HG03025 (cell line): Measurements from ENCODE around the gene DUXB.

ENCODE experiments used
- ATAC-seq: cut with Tn5 transposase; IDR thresholded peaks from one replicate; pipeline ENCODE4 v1.9.1; 2021; ENCODE audit warnings: mild to moderate bottlenecking, moderate library complexity; ENCODE audit not compliant: unreplicated experiment, low FRiP score

The DUXB gene

GRCh38 chr16:75660726-75661302 lies 40.4 kb downstream of the DUXB start:
- no peak for ATAC-seq

GRCh38 chr16:75660321-75660720 lies 40.9 kb downstream of the DUXB start:
- ATAC-seq: no peak

- ATAC-seq: no peak
Observed at GRCh38 chr16:75658175-75658574, 43.1 kb downstream of the DUXB start.

- ATAC-seq: no peak
Observed at GRCh38 chr16:75653922-75654321, 47.3 kb downstream of the DUXB start.

GRCh38 chr16:75648265-75649076 lies 52.8 kb downstream of the DUXB start:
- peak; percentile 35 for ATAC-seq

- ATAC-seq: peak; percentile 83
Observed at GRCh38 chr16:75647492-75648264, 53.6 kb downstream of the DUXB start, which contains the start of the genes KARS1 and TERF2IP. TSS of gene KARS1 (minus strand) at chr16:75647665. CDS start at chr16:75647639, 26 bp downstream. TSS of gene TERF2IP (plus strand) at chr16:75647773. CDS start at chr16:75647883, 110 bp downstream.

- ATAC-seq: peak; percentile 22
Observed at GRCh38 chr16:75647112-75647491, 54.2 kb downstream of the DUXB start.

- ATAC-seq: no peak
Observed at GRCh38 chr16:75644240-75645012, 56.8 kb downstream of the DUXB start.
